HG03064 (cell line): ENCODE results near the gene COX8C.

Experiments used
- ATAC-seq: cut with Tn5 transposase; IDR thresholded peaks from one replicate; pipeline ENCODE4 v1.9.1; 2021; ENCODE audit warnings: low read depth; ENCODE audit not compliant: unreplicated experiment

COX8C gene, protein sequence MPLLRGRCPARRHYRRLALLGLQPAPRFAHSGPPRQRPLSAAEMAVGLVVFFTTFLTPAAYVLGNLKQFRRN

DNA sequence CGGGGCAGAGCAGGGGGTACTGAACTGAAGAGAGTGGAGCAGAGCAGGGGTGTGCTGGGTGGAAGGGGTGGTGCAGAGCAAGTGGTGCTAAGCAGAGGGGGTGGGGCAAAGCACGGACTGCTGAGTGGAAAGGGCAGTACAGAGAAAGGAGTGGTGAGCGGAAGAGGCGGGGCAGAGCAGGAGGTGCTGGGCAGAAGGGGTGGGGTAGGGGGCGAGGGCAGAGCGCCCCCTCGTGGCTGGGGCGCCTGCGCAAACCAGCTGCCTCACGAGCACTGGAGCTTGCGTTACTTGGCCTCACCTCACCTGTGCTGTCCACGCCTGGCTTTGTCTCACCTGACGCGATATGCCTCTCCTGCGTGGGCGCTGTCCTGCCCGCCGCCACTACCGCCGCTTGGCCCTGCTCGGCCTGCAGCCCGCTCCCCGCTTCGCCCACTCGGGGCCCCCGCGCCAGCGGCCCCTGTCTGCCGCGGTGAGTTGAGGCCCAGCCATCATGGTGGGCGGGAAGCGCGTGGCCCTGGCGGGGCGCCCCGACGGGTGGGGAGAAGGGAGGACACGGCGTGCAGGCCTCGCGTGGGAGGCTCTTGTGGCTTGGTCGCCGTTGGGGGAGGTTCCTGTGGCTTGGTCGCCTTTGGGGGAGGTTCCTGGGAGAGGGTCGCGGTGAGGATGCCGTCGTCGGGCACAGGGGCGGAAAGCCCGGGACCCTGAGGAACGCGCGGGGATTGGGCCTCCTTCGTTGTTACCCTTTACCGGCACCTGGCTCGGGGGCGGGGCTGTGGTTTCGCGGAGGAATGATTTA is at the start of gene COX8C:
Gene COX8C (plus strand): TSS at position 257 of the 796 bp plus-strand sequence. CDS start 87 bp downstream, at position 344.
- no peak for ATAC-seq

DNA sequence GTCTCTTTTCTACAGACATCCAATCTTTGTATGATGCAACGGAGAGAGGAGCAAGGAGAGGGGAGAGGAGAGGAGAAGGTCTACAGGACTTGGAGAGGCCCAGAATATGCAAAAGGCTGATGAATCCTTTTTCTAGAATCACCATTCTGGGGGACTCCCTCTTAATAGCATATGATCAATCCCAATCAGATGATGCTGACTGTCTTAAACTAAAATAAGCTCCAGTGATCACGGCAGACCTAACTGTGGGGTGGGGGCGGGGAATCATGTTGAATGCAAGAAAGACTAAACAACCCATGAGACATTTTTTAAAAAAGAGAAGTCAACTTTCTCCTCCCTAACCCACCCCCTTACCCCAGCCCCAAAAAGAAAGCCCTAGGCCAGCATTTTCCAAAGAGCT is 47.6 kb upstream of the COX8C start:
- no peak for ATAC-seq

DNA sequence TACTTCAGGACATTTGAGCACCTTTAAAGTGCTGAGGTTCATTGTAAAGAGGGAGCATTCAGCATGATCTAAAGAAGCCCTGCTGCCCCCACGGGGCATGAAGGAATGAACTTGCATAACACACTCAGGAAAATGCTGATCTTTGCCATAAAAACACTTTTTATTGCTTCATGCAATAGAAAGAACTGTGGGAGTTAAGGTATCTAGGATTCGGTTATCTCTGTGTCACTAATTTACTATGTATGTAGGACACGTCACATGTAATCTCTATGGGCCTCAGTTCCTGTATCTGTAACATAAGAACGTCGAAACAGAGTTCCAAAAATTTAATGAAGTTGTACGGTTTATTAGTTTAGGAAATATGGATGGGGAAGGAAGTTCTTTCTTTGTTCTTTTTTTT is 47.1 kb upstream of the COX8C start:
- no peak for ATAC-seq

DNA sequence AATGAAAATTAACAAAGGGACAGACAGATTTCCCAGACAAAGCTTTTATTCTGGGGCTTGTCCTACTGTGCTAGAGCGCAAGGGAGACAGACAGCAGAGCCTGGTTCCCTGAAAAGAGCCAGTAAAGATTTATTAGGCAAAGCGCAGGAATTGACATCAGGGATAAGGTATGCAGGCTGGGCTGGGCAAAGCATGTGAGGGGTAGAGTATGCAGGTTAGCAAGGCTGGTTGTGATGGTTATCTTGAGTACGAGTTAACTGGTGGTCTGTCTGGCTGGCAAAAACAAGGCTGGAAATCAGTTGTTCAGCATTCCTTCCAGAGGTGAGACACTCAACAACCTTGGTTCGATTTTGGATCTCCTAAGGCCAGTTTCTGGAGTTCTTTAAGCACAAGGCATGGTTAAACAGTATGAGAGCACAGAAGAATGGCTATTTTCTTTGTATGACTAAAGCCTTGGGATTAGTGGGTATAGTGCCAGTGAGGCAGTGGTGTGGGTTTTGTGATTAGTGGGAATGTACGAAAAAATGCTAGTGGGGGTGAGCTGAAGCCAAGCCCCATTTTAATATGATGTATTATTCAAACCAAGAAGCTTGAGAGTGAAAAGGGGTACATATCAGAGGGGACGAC is 45.0 kb upstream of the COX8C start:
- ATAC-seq, result no peak

DNA sequence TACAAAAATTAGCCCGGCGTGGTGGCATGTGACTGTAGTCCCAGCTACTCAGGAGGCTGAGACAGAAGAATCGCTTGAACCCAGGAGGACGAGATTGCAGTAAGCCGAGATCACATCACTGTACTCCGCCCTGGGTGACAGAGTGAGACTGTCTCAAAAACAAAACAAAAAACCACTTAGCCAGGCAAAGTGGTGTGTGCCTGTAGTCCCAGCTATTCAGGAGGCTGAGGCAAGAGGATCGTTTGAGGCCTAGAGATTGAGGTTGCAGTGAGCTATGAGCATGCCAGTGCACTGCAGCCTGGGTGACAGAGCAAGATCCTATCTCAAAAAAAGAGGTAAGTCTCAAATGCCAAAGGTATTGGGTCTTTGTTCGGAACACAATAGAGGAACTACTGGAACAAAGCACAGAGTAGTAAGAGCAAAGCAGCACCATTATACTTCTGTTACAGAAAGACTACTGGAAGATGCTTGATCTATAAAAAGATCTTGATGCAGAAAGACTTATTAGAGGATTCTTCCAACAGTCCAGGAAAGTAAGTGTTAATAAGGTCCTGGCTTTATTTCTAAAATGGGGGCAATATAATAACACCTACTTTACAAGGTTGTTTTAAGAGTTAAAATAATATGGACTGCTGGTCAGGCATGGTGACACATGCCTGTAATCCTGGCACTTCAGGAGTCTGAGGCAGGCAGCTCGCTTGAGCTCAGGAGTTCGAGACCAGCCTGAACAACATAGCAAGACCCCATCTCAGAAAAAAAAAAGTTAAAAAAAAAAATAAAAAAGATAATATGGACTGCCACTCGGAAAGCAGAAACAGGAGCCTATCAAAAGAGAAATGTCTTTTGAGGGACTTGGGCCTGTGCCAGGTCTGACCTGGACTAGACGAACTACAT is 44.0 kb upstream of the COX8C start:
- ATAC-seq, result no peak

DNA sequence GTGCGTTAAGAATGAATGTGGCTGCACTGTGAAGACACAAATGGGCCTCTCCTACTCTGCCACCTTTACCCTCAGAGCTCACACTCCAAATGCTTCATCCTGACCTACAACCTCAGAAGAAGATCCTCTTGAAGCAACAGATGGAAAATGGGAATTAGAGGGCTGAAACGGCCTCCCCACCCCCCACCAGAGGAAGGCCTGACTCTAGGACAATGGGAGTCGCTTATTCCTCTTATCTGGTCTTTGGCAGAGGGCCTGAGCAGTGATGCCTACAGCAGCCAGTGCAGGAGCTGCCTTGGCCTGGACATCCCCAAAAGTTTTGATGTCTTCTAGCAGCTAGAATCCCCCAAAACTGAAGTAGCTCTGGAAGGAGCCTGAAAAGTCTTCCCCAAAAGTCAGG is 43.3 kb upstream of the COX8C start:
- ATAC-seq, result no peak

DNA sequence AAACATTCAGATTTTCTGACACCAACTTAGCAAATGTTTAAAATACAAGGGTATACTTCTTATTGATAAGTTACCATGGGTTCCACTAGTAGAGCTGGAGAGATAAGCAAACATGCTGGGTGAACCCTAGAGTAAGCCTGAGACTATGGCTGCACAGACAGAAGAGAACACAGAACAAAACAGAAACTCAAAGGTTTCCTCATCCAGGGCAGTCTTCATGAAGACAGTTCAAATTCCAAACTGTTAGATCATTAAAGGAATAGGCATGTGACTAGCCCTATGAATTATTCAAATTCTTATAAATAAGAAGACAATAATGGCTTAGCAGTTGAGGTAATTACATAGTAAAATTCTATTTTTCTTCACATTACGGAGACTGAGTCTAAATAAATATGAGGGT is 42.2 kb upstream of the COX8C start:
- ATAC-seq, result no peak

DNA sequence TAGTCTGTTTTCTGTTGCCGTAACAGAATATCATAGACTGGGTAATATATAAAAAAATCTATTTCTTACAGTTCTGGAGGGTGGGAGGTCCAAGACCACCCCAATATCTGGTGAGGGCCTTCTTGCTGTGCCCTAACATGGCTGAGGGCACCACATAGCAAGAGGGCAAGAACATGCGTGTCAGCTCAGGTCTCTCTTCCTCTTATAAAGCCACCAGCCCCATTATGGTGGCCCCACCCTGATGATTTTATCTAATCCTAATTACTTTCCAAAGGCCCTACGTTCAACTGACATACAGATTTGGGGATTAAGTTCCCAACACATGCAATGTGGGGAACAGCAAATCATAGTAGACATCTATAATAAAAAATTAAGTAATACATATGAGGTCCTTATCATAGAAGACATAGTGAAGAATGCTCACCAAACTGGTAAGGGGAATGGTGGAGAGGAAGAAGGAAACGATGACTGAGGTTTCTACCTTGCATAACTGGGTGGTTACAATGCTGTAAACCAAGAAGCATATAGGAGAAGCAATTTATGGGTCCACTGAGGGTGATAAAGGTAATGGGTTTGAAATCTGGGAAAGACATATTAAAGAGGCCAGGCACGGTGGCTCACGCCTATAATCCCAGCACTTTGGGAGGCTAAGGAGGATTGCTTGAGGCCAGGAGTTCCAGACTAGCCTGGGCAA is 41.1 kb upstream of the COX8C start:
- ATAC-seq, result no peak

DNA sequence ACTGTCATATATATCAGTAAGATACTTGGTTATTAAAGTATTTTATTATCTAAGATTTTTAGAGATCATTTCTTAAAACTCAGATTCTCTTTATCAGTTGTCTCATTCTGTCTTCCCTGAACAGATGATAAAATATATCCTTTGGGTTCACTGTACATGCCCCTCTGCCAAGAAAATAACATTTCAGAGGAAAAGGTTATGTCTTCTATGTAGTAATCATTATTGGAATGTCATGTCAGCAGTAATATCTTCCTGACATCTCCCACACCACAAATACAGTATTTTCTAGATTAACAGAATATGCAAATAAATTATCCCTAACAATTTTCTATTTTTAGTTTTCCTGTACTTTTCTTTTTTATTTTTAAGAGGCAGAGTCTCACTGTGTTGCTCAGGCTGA is 40.2 kb upstream of the COX8C start:
- ATAC-seq, result no peak

DNA sequence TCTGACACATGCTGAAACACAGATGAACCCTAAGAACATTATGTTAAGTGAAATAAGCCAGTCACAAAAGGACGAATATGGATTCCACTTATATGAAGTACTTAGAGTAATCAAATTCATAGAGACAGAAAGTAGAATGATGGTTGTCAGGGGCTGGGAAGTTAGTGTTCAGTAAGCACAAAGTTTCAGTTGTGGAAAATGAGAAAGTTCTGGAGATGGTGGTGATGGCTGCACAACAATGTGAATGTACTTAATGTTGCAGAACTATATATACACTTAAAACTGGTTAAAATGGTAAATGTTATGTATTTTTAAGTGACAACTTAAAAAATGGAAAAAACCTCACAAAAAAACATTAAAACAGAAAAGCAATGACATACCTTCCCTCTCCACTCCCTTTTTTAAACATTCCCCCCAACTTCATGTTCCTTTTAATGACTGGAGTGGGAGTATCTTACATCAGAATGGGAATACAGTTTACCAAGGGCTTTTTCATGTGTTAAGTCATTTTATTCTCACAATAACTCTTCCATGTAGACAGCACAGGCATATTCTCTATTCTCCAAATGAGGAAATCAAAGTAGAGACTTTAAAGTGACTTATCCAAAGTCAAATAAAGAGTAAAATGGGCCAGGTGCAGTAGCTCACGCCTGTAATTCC is 38.2 kb upstream of the COX8C start:
- ATAC-seq, result no peak

DNA sequence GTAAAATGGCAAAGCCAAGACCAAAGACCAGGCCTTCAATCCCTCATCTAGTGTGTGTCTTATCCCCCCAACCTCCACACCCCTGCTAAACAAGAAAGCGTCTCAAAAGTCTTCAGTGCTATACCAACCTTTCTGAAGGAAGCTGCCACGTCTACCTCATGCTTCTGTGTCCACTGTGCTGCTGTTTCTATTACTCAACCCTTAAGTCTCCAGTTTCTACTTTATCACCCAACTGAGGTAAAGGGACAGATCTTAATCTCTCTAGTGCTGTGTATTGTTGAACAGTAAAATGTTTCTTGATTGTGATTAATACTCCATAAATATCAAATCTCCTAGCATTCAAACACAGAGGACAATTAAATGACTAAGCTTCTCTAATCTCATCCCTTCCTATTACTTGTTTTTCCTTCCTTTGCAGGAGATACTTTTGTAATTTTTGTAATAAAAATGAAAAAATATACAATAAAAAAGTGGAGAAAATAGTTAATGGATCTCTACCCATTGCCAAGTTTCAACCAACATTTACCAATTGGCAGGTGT is 37.5 kb upstream of the COX8C start:
- ATAC-seq, result no peak

DNA sequence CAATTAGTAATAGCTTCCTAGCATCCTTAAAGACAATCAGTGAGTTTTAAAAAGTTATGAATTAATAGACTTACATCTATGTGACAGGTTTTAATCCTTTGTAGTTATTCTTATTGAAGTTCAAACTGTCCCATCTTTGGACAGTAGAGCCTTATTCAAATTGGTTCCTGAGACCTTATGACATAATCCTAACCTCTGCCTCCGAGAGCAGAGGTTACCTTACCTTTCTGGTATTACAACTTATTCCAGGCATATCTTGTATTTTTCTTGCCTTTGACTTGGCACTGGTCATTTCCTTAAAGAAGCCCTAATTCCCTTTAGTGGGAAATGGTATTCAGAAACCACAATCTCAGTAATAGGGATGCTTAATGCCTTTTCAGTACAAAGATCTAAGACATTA is 35.9 kb upstream of the COX8C start:
- no peak for ATAC-seq

DNA sequence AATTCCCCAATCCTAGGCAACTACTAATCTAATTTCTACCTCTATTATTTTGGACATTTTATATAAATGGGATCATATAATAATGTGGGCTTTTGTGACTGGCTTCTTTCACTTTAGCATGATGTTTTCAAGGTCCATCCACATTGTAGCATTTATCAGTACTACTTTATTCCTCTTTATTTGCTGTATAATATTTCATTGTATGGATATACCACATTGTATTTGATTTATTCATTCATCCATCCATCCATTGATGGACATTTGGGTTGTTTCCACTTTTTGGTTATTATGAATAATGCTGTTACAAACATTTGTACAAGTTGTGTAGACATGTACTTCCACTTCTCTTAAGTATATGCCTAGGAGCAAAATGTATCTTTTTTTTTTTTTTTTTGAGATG is 31.4 kb upstream of the COX8C start:
- no peak for ATAC-seq

DNA sequence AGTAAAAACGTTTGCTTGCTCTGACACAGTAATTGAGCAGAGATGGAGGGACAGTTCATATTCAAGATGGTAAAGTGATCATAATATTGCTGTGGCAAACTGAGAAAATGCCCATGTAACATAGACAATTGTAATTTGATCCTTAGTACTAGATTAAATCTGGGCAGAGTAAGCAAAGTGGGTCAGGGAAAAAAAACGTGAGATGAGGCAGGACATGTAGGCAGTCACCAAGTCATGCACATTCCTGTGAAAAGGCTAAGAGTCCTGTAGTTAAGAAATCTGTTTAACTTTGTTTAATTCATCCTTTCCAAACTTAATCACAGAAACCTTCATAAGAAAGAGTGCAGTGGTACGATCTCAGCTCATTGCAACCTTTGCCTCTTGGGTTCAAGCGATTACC is 30.3 kb upstream of the COX8C start:
- ATAC-seq, result no peak

DNA sequence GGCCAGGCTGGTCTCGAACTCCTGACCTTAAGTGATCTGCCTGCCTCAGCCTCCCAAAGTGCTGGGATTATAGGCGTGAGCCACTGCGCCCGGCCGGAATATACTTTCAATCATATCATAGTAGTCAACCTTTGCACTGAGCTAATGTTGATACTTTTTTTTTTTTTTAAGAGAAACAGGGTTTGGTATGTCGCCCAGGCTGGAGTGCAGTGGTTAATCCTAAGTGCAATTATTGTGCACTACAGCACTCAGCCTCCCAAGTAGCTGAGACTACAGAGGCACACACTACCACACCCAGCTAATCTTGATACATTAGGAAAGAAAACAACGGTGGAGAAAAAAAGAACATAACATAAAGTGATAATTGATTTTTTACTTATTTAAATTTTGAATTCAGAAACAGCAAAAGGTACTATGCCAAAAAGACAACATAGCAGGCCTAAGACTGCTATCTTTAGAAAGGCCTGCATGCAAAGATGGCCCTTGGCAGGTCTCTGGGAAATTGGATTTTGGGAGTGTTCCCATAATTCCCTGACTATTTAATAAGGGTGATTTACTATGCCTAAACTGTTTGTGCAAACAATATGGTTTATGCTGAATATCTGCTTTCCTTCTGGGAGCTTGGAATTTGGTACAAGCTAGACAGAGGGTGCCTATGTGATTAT is 29.6 kb upstream of the COX8C start:
- no peak for ATAC-seq

DNA sequence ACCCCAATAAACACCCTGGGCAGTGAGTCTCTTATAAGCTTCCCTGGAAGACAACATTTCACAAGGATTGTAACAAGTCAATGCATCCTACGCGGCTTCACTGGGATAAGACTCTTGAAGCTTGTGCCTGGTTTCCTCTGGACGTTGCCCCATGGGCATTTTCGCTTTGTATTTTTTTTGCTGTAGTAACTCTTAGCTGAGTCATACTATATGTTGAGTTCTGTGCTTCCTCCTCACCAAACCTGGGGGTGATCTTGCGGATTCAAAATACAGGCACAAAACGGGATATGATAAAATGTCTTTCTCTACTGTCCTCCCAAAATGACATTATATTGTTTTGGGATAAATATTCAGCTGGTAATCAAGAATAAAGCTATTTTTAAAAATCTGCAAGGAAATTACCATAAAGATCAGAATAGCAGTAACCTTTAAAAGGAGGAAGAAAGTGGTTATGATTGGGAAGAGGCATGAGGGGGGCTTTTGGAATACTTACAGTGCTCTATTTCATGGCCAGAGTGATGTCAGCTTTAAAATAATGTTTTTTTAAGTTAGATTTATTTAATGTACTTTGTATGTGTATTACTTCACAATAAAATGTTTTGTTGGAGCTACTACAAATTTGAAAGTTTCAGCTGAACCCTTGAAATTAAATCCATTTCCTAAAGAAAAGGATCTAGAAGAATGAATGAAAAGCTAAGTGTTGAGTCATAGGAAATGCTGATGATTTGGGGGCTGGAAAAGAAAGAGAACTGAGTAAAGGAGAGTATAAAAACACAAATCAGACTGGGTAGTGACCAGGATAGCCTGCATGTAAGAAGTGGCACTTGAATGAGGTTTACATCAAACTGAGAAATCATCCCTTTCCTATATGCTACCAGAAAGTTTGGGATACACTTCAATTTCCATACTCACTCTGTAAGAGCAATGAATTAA is 28.8 kb upstream of the COX8C start:
- no peak for ATAC-seq

DNA sequence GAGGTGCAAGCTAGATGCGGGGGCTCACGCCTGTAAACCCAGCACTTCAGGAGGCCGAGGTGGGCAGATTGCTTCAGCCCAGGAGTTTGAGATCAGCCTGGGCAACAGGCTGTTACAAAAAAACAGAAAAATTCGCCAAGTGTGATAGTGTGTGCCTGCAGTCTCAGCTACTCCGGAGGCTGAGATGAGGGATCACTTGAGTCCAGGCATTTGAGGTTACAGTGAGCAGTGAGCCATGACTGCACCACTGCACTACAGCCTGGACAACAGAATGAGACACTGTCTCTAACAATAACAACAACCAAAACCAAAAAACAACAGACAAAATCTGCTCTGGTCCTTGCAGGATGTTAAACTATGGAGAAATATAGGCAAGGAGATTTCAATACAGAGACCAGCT is 28.1 kb upstream of the COX8C start:
- no peak for ATAC-seq

DNA sequence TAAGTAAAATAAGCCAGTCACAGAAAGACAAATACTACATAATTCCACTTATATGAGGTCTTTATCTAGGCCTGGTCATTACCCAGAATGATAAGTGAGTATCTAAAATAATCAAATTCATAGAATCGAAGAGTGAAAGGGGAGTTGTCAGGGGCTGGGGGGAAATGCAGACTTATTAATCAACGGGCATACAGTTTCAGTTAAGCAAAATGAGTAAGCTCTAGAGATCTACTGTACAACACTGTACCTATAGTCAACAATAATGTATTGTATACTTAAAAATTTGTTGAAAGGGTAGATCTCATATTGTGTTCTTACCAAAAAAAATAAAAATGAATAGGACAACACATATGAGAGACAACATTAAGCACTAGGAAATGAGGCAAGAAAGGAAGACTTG is 27.5 kb upstream of the COX8C start:
- no peak for ATAC-seq
